NCI-H1417 (cell line): ENCODE measurements around the gene WDR20.
A peak's percentile ranks its signal among the peaks of the same experiment; 100 is the strongest.
"Not testable (repeated sequence)": the region's sequence is repeated elsewhere in the genome, so short reads cannot be mapped to it uniquely, and the experiment has no call there.

ENCODE experiments used
- DNase-seq, 3 experiments: peaks; one replicate each; lab custom pipeline; 2025; lab: John Stamatoyannopoulos, UW

Gene WDR20

GRCh38 chr14:102139286-102140026 lies at the start of gene WDR20:
WDR20 (plus strand) TSS chr14:102139897; CDS start chr14:102139924, 27 bp downstream.
- peak; percentile 99 for DNase-seq

- DNase-seq: no peak
Measured at GRCh38 chr14:102090713-102091112, 49.0 kb upstream of the WDR20 start.

- no peak for DNase-seq
Measured at GRCh38 chr14:102092806-102093205, 46.9 kb upstream of the WDR20 start.

- DNase-seq: no peak
Measured at GRCh38 chr14:102094101-102094500, 45.6 kb upstream of the WDR20 start.

GRCh38 chr14:102095231-102095870 lies 44.3 kb upstream of the WDR20 start:
- no peak for DNase-seq

GRCh38 chr14:102095871-102096568 lies 43.7 kb upstream of the WDR20 start:
- DNase-seq: no peak

GRCh38 chr14:102096569-102097188 lies 43.0 kb upstream of the WDR20 start:
- peak; percentile 61 to 88 (median 83) for DNase-seq

GRCh38 chr14:102097441-102098135 lies 42.1 kb upstream of the WDR20 start:
- peak in 2 of 3 experiments; percentile 59 to 82 for DNase-seq

GRCh38 chr14:102103062-102103695 lies 36.5 kb upstream of the WDR20 start:
- DNase-seq: no peak

- DNase-seq: no peak
Measured at GRCh38 chr14:102105369-102105768, 34.3 kb upstream of the WDR20 start.

GRCh38 chr14:102109332-102109731 lies 30.4 kb upstream of the WDR20 start:
- DNase-seq: not testable (repeated sequence)

- no peak for DNase-seq
Measured at GRCh38 chr14:102111101-102111500, 28.6 kb upstream of the WDR20 start.

GRCh38 chr14:102116361-102117180 lies 23.1 kb upstream of the WDR20 start:
- DNase-seq: no peak

GRCh38 chr14:102117852-102118251 lies 21.8 kb upstream of the WDR20 start:
- DNase-seq: no peak

- DNase-seq: no peak
Measured at GRCh38 chr14:102120888-102121287, 18.8 kb upstream of the WDR20 start.

GRCh38 chr14:102121567-102121966 lies 18.1 kb upstream of the WDR20 start:
- DNase-seq: no peak

- DNase-seq: no peak
Measured at GRCh38 chr14:102124419-102124818, 15.3 kb upstream of the WDR20 start.

GRCh38 chr14:102125546-102125945 lies 14.2 kb upstream of the WDR20 start:
- peak in 1 of 3 experiments; percentile 12 for DNase-seq

GRCh38 chr14:102126807-102127455 lies 12.8 kb upstream of the WDR20 start:
- no peak for DNase-seq

- DNase-seq: no peak
Measured at GRCh38 chr14:102131741-102132140, 8.0 kb upstream of the WDR20 start.
